Measurements from ENCODE around the gene PRDM16. TPM values are rescaled to one million over a fixed set of nuclear protein-coding genes. Genes with fewer than 3 reads are reported as not detected.

Gene PRDM16
- polyA plus RNA-seq, 6 donors from 2014 or later = not detected

GRCh38 chr1:3454811-3455618 lies 386.0 kb downstream of the PRDM16 start:
- Mint-ChIP-seq H3K4me3 (peak overlapping the region; percentile 61 to 89 (median 72)), H3K27ac (peak overlapping the region in 1 of 6 donors; percentile 86), H3K36me3 (no peaks in the 10 kb centered on the region), H3K27me3 (peaks cover 11 to 43% (median 23%) of the 10 kb centered on the region in 3 donors), H3K4me1 (peaks cover 0 to 2% (median 0%) of the 10 kb centered on the region in 3 donors), H3K9me3 (no peaks in the 10 kb centered on the region)
- peak; percentile 14 to 22 for ATAC-seq (ENCODE audit: low read depth in 2 of 2)
- DNase-seq = no peak

DNA sequence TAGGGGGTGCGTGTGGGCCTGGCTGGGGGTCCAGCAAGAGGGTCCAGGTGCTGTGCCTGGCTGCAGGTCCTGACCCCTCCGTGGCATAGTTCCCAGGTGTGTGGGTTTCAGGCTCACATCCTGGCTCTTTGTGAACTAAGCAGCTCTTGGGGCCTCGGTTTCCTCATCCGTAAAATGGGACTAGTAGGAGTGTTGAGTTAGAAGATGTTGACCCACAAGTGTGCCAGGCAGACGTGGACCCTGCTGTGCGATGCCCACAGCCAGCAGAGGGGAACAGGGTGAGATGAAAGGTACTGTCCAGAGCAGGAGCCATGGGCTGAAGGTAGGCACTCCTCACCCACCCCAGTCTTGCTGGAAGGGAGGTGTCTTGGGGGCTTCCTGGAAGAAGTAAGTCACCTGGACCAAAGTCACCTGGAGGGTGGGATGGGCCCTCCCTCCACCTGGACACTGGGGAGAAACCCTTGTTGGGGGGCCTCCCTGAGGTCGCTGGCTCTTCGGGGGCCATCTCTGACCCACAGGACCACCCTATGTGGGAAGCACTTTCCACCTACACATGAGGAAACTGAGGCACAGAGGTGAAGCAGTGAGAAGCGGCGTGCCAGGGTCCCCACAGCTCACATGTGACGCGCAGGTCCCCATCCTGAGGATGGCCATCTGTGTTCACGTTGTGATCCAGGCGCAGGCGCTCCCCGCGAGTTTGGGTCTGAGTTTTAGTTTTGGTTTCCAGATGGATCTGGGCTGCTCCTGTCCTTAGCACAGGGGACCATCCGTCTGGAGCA lies 386.9 kb downstream of the PRDM16 start:
- no peaks in the 10 kb centered on the region for H3K36me3 Mint-ChIP-seq
- H3K27ac Mint-ChIP-seq = peak overlapping the region in 2 of 6 donors; percentile 40 to 44
- H3K4me3 Mint-ChIP-seq = peak overlapping the region; percentile 52 to 89 (median 72)
- H3K27me3 Mint-ChIP-seq = peaks cover 5 to 39% (median 19%) of the 10 kb centered on the region in 3 donors
- ATAC-seq (ENCODE audit: low read depth in 2 of 2) (no peak), DNase-seq (no peak)
- H3K9me3 Mint-ChIP-seq = no peaks in the 10 kb centered on the region
- H3K4me1 Mint-ChIP-seq = peaks cover 0 to 2% (median 0%) of the 10 kb centered on the region in 3 donors

- ATAC-seq (ENCODE audit: low read depth in 2 of 2) (no peak), DNase-seq (no peak)
- Mint-ChIP-seq H3K4me3 (peak overlapping the region in 2 of 8 donors; percentile 7 to 61), H3K9me3 (no peaks in the 10 kb centered on the region), H3K4me1 (peaks cover 0 to 2% (median 0%) of the 10 kb centered on the region in 3 donors), H3K27me3 (peaks cover 6 to 33% (median 14%) of the 10 kb centered on the region in 3 donors), H3K36me3 (no peaks in the 10 kb centered on the region), H3K27ac (no peak overlapping the region)
These were observed 387.5 kb downstream of the PRDM16 start for GRCh38 chr1:3456449-3456963.

DNA sequence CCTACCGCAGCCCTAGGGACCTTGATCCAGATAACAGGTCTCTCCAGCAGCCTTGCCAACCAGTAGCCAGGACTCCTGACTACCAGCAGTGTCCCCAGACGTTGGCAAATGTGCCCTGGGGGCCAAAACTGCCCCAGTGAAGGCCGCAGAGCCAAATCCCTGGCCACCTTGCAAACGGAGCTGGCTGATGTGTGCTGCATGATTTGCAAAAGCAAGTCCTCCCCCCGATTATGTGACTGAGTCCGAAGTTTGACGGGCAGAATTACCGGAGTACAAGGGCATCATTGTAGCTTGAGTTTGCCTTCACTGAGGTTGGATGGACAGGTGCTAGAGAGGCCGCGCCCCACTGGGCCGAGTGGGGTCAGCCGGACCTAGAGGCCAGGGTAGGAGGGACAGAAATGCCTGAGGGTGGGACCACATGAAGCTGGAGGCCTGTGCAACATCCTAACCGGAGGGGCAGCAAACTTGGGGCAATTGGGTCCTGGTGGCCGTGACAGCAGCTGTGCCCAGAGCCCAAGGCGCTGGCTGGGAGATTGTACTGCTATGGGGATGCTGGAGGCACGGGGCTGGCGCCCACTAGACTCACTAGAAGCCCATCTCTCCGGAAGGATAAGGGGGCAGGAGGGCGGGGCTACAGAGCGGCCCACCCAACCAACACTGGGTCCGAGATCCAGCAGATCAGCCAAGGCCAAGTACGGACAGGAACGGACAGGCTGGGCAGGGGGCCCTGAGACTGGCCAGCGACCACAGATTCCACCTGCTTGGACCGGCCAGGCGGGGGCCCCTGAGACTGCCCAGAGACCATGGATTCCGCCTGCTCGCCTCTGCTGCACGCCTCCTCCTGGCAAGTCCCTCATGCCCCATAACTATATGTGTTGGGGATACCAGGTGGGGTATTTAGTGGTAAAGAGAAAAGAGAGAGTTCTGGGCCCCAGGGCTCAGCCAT lies 388.2 kb downstream of the PRDM16 start:
- H3K4me1 Mint-ChIP-seq = peaks cover 0 to 2% (median 0%) of the 10 kb centered on the region in 3 donors
- peak overlapping the region in 1 of 6 donors; percentile 12 for H3K27ac Mint-ChIP-seq
- DNase-seq (no peak), ATAC-seq (ENCODE audit: low read depth in 2 of 2) (no peak)
- H3K27me3 Mint-ChIP-seq = peaks cover 4 to 29% (median 18%) of the 10 kb centered on the region in 3 donors
- no peaks in the 10 kb centered on the region for H3K36me3 Mint-ChIP-seq
- H3K9me3 Mint-ChIP-seq = no peaks in the 10 kb centered on the region
- H3K4me3 Mint-ChIP-seq = peak overlapping the region in 1 of 8 donors; percentile 39

DNA sequence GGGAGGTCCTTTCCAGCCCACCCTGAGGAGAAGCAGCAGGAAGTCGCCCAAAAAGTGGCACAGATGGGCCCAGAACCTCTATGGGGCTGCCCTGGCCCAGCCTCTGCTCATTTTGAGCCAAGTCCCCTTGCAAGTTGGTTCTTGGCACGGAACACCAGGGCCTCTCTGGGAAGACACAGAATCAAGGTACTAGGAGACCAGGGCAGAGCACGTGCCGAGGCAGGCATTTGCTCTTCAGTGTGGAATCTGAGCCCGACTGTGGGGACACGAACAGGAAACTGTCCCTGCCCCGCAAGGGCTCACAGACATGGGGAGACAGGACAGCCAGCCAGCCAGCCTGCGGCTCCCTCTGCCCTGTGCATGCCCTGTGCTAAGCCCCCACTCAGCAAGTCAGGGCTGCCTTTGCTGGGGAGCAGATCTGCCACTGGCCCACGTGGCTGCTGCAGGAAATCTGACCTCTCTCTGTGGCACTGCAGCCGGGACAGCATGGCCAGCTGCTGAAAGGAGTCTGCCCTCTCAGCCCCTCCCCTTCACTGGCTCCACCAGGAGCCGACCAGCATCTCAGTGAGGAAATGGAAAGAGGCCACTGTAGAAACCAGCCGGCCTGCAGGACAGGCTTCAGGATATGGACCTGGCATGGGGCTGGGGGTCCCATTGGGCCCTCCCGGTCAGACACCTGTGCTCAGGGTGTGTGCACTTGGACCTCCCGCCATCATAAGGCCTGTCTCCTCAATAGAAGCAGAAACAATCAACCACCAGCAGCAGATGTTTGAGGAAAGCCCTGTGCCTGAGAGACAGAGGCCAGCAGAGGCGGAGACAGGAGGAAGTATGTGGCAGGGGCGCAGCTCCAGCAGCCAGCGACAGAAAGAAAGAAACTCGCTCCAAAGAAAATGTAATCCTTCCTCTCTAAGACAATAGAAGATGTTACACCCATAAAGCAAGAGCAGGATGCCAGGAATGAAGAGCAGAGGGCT lies 389.2 kb downstream of the PRDM16 start:
- no peak for ATAC-seq (ENCODE audit: low read depth in 2 of 2)
- Mint-ChIP-seq H3K9me3 (no peaks in the 10 kb centered on the region), H3K36me3 (no peaks in the 10 kb centered on the region), H3K27me3 (peaks cover 4 to 21% (median 18%) of the 10 kb centered on the region in 3 donors), H3K27ac (peak overlapping the region in 1 of 6 donors; percentile 26), H3K4me1 (peaks cover 0 to 1% (median 0%) of the 10 kb centered on the region in 3 donors), H3K4me3 (peak overlapping the region in 1 of 8 donors; percentile 33)
- no peak for DNase-seq

DNA sequence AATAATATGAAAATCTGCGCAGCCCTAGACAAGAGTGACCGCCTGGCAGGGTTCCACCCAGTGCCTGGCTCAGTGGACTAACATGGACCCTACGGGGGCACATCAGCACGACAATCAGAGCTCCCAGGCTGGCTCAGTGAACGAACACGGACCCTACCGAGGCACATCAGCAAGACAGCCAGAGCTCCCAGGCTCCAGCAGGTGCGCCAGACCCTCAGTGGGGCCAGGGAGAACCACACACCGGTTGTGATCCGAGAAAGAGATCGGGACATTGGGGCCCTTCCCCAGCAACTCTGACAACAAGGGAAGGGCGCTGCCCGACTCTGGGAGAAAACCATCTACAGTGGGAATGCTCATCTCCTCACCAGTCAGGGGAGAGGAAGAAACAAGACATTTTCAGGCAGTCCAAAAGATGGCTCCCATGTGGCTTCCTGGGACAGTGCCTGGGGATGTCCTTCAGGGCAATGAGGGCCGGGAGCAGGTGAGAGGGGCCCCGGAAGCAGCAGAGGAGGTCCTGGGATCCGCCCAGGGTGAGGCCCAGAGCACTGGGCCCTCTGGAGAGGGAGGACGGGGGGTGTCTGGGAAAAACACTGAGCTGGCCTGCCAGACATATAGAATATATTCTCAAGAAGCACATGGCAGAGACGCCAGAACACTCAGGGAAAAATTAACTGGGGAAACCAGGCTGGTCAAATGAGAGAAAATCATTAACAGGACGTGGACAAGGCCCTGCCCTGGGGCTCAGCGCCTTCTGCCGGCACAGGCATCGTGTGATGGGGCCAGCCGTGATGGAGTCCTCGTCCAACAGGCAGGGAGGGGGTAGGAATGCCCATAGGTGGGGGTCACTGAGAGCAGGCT lies 390.3 kb downstream of the PRDM16 start:
- Mint-ChIP-seq H3K27me3 (peaks cover 4 to 18% (median 18%) of the 10 kb centered on the region in 3 donors), H3K36me3 (no peaks in the 10 kb centered on the region), H3K27ac (no peak overlapping the region), H3K4me3 (no peak overlapping the region), H3K4me1 (no peaks in the 10 kb centered on the region), H3K9me3 (no peaks in the 10 kb centered on the region)
- no peak for ATAC-seq (ENCODE audit: low read depth in 2 of 2)
- no peak for DNase-seq

DNA sequence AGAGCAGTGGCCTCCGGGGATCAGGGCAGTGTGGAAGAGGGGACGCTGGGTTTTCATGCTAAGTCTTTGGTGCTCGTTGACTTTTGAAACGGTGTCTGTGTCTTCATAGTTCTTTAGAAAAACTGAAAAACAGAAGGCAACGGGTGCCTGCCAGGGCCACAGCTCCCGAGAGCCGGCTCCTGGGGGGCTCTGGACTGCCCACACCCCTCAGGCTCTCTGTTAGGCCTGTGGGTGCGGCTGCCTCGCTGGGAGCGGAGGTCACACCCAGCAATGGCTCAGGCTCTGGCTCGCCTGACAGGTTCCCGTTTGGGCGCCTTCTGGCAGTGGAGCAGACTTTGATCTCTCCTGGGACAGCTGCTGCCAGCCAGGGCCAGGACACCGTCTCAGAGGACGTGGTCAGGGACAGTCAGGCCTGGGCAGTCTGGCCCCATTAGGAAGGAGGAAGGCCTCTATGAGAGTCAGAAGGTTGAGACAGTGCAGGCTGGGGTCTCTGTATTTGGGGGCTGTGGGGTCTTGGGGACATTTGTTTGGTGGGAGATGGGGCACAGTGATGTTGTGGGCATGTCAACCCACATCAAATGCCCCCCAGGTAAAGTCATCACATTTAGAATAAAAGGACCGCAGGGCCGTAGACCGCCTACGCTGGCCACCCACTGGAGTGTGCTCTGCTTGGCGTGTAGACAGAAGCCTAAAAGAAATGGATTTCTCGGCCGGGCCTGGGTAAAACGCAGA lies 391.1 kb downstream of the PRDM16 start:
- Mint-ChIP-seq H3K27me3 (peaks cover 4 to 18% (median 18%) of the 10 kb centered on the region in 3 donors), H3K36me3 (no peaks in the 10 kb centered on the region), H3K4me1 (no peaks in the 10 kb centered on the region), H3K9me3 (no peaks in the 10 kb centered on the region), H3K27ac (no peak overlapping the region), H3K4me3 (no peak overlapping the region)
- DNase-seq (no peak), ATAC-seq (ENCODE audit: low read depth in 2 of 2) (no peak)

GRCh38 chr1:3460672-3461131 lies 391.7 kb downstream of the PRDM16 start:
- peaks cover 0 to 2% (median 0%) of the 10 kb centered on the region in 3 donors for H3K4me1 Mint-ChIP-seq
- ATAC-seq (ENCODE audit: low read depth in 2 of 2) (no peak), DNase-seq (no peak)
- H3K9me3 Mint-ChIP-seq = no peaks in the 10 kb centered on the region
- no peaks in the 10 kb centered on the region for H3K36me3 Mint-ChIP-seq
- no peak overlapping the region for H3K27ac Mint-ChIP-seq
- peaks cover 4 to 21% (median 12%) of the 10 kb centered on the region in 3 donors for H3K27me3 Mint-ChIP-seq
- no peak overlapping the region for H3K4me3 Mint-ChIP-seq

DNA sequence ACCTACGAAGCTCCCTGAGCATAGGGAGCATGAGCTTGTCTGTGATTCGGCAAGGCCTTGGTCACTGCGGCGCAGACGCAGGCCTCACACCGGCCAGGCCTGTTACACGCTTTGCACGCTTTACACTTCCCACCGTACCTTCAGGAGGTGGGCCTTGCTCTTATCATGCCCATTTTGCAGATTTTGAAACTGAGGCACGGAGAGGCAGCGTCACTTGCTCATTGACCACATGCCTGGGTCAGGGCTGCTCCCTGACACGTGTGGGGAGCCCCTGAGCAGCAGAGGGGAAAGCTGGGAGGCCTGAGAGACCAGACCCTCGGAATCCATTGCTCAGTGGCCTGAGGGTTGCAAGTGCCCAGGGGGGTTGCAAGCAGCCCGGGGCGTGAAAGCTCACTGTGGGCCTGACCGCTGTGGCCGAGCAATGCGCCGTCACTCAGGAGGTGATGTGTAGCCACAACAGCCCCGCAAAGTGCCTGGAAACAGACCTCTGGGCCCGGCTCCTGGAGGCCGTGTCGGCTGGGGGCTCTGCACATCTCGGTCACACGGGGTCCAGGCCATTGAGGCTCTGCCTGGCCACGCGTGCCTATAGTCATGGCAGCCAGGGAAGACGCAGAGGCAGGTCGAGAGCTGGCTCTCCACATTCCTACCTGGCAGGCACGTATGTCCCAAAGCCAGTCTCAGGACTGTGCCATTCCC lies 392.4 kb downstream of the PRDM16 start:
- DNase-seq = no peak
- H3K27ac Mint-ChIP-seq = peak overlapping the region in 1 of 6 donors; percentile 7
- H3K9me3 Mint-ChIP-seq = no peaks in the 10 kb centered on the region
- peaks cover 4 to 25% (median 11%) of the 10 kb centered on the region in 3 donors for H3K27me3 Mint-ChIP-seq
- no peaks in the 10 kb centered on the region for H3K36me3 Mint-ChIP-seq
- peaks cover 0 to 5% (median 4%) of the 10 kb centered on the region in 3 donors for H3K4me1 Mint-ChIP-seq
- H3K4me3 Mint-ChIP-seq = no peak overlapping the region
- no peak for ATAC-seq (ENCODE audit: low read depth in 2 of 2)

- peaks cover 0 to 6% (median 4%) of the 10 kb centered on the region in 3 donors for H3K4me1 Mint-ChIP-seq
These were observed 392.9 kb downstream of the PRDM16 start for GRCh38 chr1:3461934-3462275.

More at GRCh38 chr1:3461934-3462275, 392.9 kb downstream of the PRDM16 start:
- ATAC-seq (ENCODE audit: low read depth in 2 of 2) (no peak), DNase-seq (no peak)
- Mint-ChIP-seq H3K27ac (no peak overlapping the region), H3K36me3 (no peaks in the 10 kb centered on the region), H3K9me3 (no peaks in the 10 kb centered on the region), H3K27me3 (peaks cover 4 to 25% (median 11%) of the 10 kb centered on the region in 3 donors), H3K4me3 (no peak overlapping the region)

All from naive B cell (primary cell).